Gastrocnemius medialis (tissue), 4 donors: ENCODE measurements around the gene MAG.

Experiments
- POLR2A ChIP-seq, 2 donors: fragments of 450-650 bp; IDR thresholded peaks; one replicate each; pipeline ENCODE4 v1.6.1; 2017; ENCODE audit warnings: antibody characterized with exemption in 2 of 2, mild to moderate bottlenecking in 2 of 2, moderate library complexity in 2 of 2
- TF ChIP-seq, protein P1 (sequence below), 5 experiments: fragments of 450-650 bp in 3 of 5; fragments of 200-600 bp in 2 of 5; sonication (generic) in 2 of 5; IDR thresholded peaks in 4 of 5; conservative IDR thresholded peaks in 1 of 5; 1 replicate in 4 of 5; 2 replicates in 1 of 5; pipeline ENCODE4 v1.5.1; 2016 to 2019; ENCODE audit warnings: antibody characterized with exemption in 5 of 5, mild to moderate bottlenecking in 3 of 5, moderate library complexity in 3 of 5

GRCh38 chr19:35249146-35249847, 42.7 kb upstream of the MAG start:
- TF ChIP-seq, protein P1, sequence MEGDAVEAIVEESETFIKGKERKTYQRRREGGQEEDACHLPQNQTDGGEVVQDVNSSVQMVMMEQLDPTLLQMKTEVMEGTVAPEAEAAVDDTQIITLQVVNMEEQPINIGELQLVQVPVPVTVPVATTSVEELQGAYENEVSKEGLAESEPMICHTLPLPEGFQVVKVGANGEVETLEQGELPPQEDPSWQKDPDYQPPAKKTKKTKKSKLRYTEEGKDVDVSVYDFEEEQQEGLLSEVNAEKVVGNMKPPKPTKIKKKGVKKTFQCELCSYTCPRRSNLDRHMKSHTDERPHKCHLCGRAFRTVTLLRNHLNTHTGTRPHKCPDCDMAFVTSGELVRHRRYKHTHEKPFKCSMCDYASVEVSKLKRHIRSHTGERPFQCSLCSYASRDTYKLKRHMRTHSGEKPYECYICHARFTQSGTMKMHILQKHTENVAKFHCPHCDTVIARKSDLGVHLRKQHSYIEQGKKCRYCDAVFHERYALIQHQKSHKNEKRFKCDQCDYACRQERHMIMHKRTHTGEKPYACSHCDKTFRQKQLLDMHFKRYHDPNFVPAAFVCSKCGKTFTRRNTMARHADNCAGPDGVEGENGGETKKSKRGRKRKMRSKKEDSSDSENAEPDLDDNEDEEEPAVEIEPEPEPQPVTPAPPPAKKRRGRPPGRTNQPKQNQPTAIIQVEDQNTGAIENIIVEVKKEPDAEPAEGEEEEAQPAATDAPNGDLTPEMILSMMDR (IDR thresholded peaks at IDR 0.05 in 4 of 5, conservative IDR thresholded peaks at IDR 0.05 in 1 of 5): no peak
- no peak for TF ChIP-seq POLR2A (IDR thresholded peaks at IDR 0.05)
